HEK293T (cell line): ENCODE data around the gene SEPTIN11.

Experiments
- CTCF ChIA-PET: fragments of 350-600 bp; formaldehyde crosslinking; extraction: SDS; loops from one replicate; lab custom pipeline; 2021; ENCODE audit warnings: antibody characterized with exemption, inconsistent platforms; lab: Yijun Ruan, JAX
- POLR2A ChIA-PET: fragments of 350-600 bp; formaldehyde crosslinking; extraction: SDS; loops from one replicate; lab custom pipeline; 2020; ENCODE audit warnings: antibody characterized with exemption, inconsistent platforms; lab: Yijun Ruan, JAX
- DNase-seq: peaks from one replicate; pipeline ENCODE4 v3.0.0; 2012; ENCODE audit warnings: mixed read lengths; ENCODE audit errors: extremely low spot score
- ARNT ChIP-seq: fragments of 450-650 bp; IDR thresholded peaks from 2 replicates; pipeline ENCODE4 v1.6.1; 2017; ENCODE audit warnings: mild to moderate bottlenecking
- BHLHE40 ChIP-seq: fragments of 450-650 bp; IDR thresholded peaks from 2 replicates; pipeline ENCODE4 v1.6.1; 2016; ENCODE audit warnings: mild to moderate bottlenecking, moderate library complexity, borderline replicate concordance
- CTBP1 ChIP-seq: fragments of 450-650 bp; IDR thresholded peaks from 2 replicates; pipeline ENCODE4 v1.6.1; 2016; ENCODE audit warnings: borderline replicate concordance
- ELF4 ChIP-seq: fragments of 450-650 bp; IDR thresholded peaks from 2 replicates; pipeline ENCODE4 v1.6.1; 2017; ENCODE audit warnings: antibody characterized with exemption
- FOXA1 ChIP-seq: fragments of 450-650 bp; IDR thresholded peaks from 2 replicates; pipeline ENCODE4 v1.6.1; 2016; ENCODE audit warnings: mild to moderate bottlenecking
- FOXK2 ChIP-seq: fragments of 450-650 bp; IDR thresholded peaks from 2 replicates; pipeline ENCODE4 v1.6.1; 2016; ENCODE audit warnings: mild to moderate bottlenecking
- FOXM1 ChIP-seq: fragments of 450-650 bp; IDR thresholded peaks from 2 replicates; pipeline ENCODE4 v1.6.1; 2017; ENCODE audit warnings: mild to moderate bottlenecking, borderline replicate concordance
- HDGF ChIP-seq: fragments of 450-650 bp; IDR thresholded peaks from 2 replicates; pipeline ENCODE4 v1.6.1; 2017; ENCODE audit warnings: antibody characterized with exemption, borderline replicate concordance
- L3MBTL2 ChIP-seq: fragments of 450-650 bp; conservative IDR thresholded peaks from 2 replicates; pipeline ENCODE4 v1.6.1; 2016; ENCODE audit warnings: mild to moderate bottlenecking
- LEF1 ChIP-seq: fragments of 450-650 bp; IDR thresholded peaks from 2 replicates; pipeline ENCODE4 v1.6.1; 2017; ENCODE audit warnings: mild to moderate bottlenecking, borderline replicate concordance
- NFRKB ChIP-seq: fragments of 450-650 bp; IDR thresholded peaks from 2 replicates; pipeline ENCODE4 v1.6.1; 2016; ENCODE audit warnings: mild to moderate bottlenecking, moderate library complexity
- PKNOX1 ChIP-seq: fragments of 450-650 bp; IDR thresholded peaks from 2 replicates; pipeline ENCODE4 v1.6.1; 2016
- SP1 ChIP-seq: fragments of 450-650 bp; IDR thresholded peaks from 2 replicates; pipeline ENCODE4 v1.6.1; 2017
- SUZ12 ChIP-seq: fragments of 450-650 bp; IDR thresholded peaks from 2 replicates; pipeline ENCODE4 v1.6.1; 2016; ENCODE audit warnings: mild to moderate bottlenecking
- TARDBP ChIP-seq: fragments of 450-650 bp; IDR thresholded peaks from 2 replicates; pipeline ENCODE4 v1.6.1; 2016
- ZNF384 ChIP-seq: fragments of 450-650 bp; IDR thresholded peaks from 2 replicates; pipeline ENCODE4 v1.6.1; 2016

The SEPTIN11 gene

GRCh38 chr4:76949276-76950051 lies at the start of gene SEPTIN11:
TSS of gene SEPTIN11 (plus strand) at chr4:76949752. CDS start at chr4:76949904, 152 bp downstream.
- CTCF ChIA-PET: no interaction called here
- POLR2A ChIA-PET: interaction anchor here (0.7 to 1.3 kb wide), 7 partner anchors 16 to 170 kb away, joined by 3 to 7 read pairs (median 3); partner anchors contain the start of gene SOWAHB
- no peak for TF ChIP-seq FOXA1
- TF ChIP-seq PKNOX1: no peak
- TF ChIP-seq NFRKB: no peak
- no peak for TF ChIP-seq FOXK2
- no peak for TF ChIP-seq CTBP1
- TF ChIP-seq LEF1: no peak
- no peak; the same call in 1 of the 2 replicates for TF ChIP-seq BHLHE40
- peak; percentile 48 for TF ChIP-seq L3MBTL2
- TF ChIP-seq ELF4: peak; percentile 14; the same call in 1 of the 2 replicates
- 0 out of 2 replicates have a peak, but pooled peaks have one; percentile 57 for TF ChIP-seq HDGF
- TF ChIP-seq ARNT: no peak
- TF ChIP-seq FOXM1: peak; percentile 98
- TF ChIP-seq SP1: no peak
- no peak for TF ChIP-seq TARDBP
- no peak for TF ChIP-seq ZNF384
- no peak for TF ChIP-seq SUZ12
- DNase-seq: peak; percentile 90

- no peak for TF ChIP-seq ELF4
- no peak for TF ChIP-seq PKNOX1
- no peak for TF ChIP-seq ARNT
- no peak for TF ChIP-seq HDGF
- no peak for TF ChIP-seq FOXA1
- no peak for TF ChIP-seq SUZ12
- TF ChIP-seq TARDBP: no peak
- POLR2A ChIA-PET: no interaction called here
- DNase-seq: no peak
- CTCF ChIA-PET: no interaction called here
Measured at GRCh38 chr4:76902233-76902890, 47.2 kb upstream of the SEPTIN11 start.

GRCh38 chr4:76904646-76905190 lies 44.8 kb upstream of the SEPTIN11 start:
- ChIA-PET POLR2A (no interaction called here), CTCF (no interaction called here)
- no peak for TF ChIP-seq L3MBTL2
- no peak for TF ChIP-seq FOXM1
- TF ChIP-seq ZNF384: no peak
- TF ChIP-seq SP1: no peak
- TF ChIP-seq HDGF: no peak
- TF ChIP-seq PKNOX1: no peak
- TF ChIP-seq FOXK2: no peak
- TF ChIP-seq CTBP1: no peak
- TF ChIP-seq TARDBP: no peak
- no peak for TF ChIP-seq FOXA1
- no peak for TF ChIP-seq NFRKB
- TF ChIP-seq ELF4: no peak
- no peak for TF ChIP-seq SUZ12
- TF ChIP-seq LEF1: no peak
- TF ChIP-seq BHLHE40: no peak
- no peak for TF ChIP-seq ARNT
- no peak for DNase-seq

- ChIA-PET CTCF (no interaction called here), POLR2A (no interaction called here)
- no peak for DNase-seq
- TF ChIP-seq CTBP1 (no peak), ARNT (no peak), FOXK2 (no peak), NFRKB (no peak), HDGF (no peak), PKNOX1 (no peak), FOXA1 (no peak), ELF4 (no peak), L3MBTL2 (no peak), TARDBP (no peak), SUZ12 (no peak), ZNF384 (no peak), FOXM1 (no peak), BHLHE40 (no peak), SP1 (no peak), LEF1 (no peak)
Measured at GRCh38 chr4:76905521-76905920, 44.0 kb upstream of the SEPTIN11 start.

- TF ChIP-seq HDGF: no peak
- no peak for TF ChIP-seq ZNF384
- TF ChIP-seq L3MBTL2: no peak
- TF ChIP-seq CTBP1: no peak
- TF ChIP-seq TARDBP: no peak
- no peak for TF ChIP-seq LEF1
- no peak for TF ChIP-seq FOXA1
- TF ChIP-seq NFRKB: no peak
- no peak for TF ChIP-seq ARNT
- TF ChIP-seq SUZ12: no peak
- TF ChIP-seq PKNOX1: no peak
- TF ChIP-seq BHLHE40: no peak
- no peak for TF ChIP-seq ELF4
- no peak for TF ChIP-seq FOXK2
- TF ChIP-seq FOXM1: no peak
- TF ChIP-seq SP1: no peak
- DNase-seq: no peak
- ChIA-PET POLR2A (no interaction called here), CTCF (no interaction called here)
Measured at GRCh38 chr4:76909711-76910110, 39.8 kb upstream of the SEPTIN11 start.
